CD4-positive, alpha-beta T cell treated with Interleukin-2 at 100 ng/mL for 4 hours (primary cell): ENCODE data around the gene SOS1.
"Not testable (repeated sequence)": the region's sequence is repeated elsewhere in the genome, so short reads cannot be mapped to it uniquely, and the experiment has no call there.

Experiments
- DNase-seq: peaks from one replicate; pipeline ENCODE4 v3.0.0-alpha.2; 2020; ENCODE audit warnings: low spot score

SOS1 gene

DNA sequence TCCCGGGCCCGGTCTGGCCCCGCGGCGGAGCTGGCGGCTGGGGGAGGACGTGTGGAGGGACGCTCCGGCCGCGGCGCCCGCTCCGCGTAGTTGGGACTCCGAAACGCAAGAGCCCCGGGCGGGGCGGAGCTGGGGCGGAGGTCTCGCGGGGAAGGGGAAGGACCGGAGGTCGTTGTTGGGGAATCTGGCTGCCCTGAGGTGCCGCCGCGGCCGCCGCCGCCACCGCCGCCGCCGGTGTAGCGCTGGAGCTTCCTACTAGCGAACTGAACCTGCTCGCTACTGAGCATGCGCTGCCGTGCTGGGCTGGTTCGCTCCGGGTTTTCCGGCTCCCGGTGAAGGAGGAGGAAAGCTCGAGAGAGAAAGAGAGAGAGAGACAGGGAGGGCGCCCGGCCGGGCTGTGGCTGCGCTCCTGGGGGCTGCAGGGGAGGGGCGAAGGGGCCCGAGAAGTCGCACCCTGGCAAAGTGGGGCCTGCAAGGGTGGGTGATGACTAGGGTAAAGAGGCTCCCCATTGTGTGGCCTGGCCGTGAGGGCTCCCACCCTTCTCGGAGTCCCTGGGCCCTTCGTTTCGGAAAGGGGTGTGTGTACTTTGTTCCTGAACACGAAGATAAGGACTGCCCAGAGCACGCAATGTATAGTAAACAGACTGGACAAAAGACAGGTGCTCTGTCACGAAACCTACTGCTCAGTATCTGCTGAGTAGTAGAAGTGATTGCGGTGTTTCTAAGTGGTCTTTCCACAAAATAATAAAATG lies at the start of gene SOS1:
Gene SOS1, minus strand, starts transcription at position 281 of the 752 bp plus-strand sequence. CDS start 629 bp downstream, outside the sequence.
- DNase-seq, result peak; percentile 94

DNA sequence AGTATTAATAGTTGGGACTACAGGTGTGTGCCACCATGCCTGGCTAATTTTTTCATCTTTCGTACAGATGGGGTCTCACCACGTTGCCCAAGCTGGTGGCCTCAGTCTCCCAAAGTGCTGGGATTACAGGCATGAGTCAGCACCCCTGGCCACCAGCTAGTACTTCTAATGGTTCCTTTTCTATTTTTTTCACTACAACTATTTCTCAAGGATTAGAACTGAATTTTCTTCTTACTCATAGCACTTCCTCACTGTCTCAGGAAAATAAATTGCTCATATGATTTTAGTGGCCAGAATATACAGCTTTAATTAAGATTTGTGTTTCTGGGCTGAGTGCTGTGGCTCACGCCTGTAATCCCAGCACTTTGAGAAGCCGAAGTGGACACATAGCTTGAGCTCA lies 43.2 kb upstream of the SOS1 start:
- no peak for DNase-seq

DNA sequence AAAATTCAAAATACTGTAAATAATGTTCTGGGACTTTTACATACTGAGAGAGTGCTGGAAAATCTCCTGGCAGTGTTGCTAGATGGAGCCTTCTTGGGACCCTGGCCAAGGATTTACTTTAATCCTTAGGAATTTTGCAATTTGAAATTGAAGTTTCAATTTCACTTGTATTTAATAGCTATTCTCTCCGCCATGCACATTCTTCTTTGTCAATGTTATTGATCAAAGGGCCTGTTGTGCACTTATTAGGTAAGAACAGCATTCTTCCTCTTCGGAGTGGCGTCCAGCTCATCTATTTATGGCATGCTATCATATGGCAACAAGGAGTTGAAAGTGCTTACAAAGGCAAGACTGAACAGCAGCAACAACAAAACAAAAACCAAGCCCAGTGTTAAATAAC lies 40.1 kb upstream of the SOS1 start:
- DNase-seq, result no peak

DNA sequence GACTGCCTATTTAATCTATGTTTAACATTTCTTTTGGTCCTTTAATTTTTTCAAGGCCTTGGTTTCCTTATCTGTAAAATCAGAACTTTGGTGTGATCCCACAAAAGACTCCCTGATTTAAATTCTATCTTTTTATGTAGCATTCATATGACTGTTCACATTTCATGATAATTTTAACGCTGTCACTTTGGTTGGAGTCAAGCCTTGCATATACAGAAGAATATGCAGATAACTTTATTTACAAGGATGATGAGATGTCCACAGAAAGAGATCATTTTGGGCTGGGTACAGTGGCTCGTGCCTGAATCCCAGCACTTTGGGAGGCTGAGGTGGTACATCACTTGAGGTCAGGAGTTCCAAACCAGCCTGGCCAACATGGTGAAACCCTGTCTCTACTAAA lies 38.4 kb upstream of the SOS1 start:
- DNase-seq, result no peak

DNA sequence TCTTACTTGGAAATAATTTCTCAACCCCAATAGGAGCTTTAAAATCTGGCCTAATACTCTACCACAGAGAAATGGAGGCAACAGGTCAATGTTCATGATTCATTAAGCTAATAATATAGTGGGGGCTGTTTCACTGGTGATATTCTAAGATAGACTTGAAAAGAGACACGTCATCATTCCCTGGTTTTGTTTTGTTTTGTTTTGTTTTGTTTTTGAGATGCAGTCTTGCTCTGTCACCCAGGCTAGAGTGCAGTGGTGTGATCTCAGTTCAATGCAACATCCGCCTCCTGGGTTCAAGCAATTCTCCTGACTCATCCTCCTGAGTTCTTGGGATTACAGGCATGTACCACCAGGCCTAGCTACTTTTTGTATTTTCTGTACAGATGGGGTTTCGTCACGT lies 37.5 kb upstream of the SOS1 start:
- no peak for DNase-seq

DNA sequence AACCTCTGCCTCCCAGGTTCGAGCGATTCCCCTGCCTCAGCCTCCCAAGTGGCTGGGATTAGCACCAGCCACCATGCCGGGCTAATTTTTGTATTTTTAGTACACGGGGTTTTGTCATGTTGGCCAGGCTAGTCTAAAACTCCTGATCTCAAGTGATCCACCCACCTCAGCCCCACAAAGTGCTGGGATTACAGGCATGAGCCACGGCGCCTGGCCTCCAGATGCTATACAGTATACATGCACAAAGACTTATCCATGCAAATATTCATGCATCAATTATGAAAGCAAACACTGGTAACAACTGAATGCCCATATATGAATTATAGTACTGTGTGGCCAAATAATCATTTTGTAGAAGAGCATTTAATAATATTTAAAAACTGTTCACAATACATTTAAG lies 36.0 kb upstream of the SOS1 start:
- no peak for DNase-seq

DNA sequence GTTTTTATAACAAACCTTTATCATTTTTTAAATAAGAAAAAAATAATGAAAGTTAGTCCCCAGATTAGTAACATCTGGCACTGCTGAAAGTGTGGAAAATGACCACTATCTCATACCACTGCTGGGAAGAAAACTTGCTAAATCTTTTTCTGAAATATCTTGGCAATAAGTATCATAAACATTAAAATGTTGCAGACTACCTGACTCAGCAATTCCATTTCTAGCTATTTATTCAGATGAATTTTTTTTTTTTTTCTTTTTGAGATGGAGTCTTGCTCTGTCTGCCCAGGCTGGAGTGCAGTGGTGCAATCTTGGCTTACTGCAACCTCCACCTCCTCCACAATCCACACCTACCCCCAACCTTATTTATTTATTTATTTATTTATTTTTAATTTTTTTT lies 35.3 kb upstream of the SOS1 start:
- DNase-seq, result no peak

DNA sequence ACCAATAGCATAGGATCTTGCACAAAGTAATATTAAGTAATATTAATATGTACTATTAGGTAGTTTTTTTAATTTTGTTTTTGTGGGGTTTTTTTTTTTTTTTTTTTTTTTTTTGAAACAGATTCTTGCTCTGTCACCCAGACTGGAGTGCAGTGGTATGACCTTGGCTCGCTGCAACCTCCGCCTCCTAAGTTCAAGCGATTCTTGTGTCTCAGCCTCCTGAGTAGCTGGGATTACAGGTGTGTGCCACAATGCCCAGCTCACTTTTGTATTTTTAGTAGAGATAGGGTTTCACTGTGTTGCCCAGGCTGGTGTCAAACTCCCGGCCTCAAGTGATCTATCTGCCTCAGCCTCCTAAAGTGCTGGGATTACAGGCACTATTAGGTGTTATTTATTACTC lies 34.7 kb upstream of the SOS1 start:
- DNase-seq, result not testable (repeated sequence)

DNA sequence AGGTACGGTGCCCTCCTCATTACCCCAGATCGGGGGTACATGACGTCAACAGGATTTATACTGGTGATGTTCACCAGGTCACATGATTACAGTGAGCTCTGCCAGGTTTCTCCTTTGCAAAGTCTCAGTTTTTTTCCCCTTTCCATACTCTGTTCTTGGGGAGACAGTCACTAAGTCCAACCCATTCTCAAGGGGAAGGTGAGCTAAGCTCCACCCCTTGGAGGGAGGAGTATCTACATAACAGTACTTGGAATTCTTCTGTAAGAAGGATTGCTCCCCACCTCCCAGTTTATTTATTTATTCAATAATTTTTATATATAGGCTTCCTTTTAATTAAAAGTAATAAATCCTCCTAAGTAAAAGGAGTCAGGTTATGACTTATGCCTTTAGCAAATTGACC lies 34.1 kb upstream of the SOS1 start:
- no peak for DNase-seq

DNA sequence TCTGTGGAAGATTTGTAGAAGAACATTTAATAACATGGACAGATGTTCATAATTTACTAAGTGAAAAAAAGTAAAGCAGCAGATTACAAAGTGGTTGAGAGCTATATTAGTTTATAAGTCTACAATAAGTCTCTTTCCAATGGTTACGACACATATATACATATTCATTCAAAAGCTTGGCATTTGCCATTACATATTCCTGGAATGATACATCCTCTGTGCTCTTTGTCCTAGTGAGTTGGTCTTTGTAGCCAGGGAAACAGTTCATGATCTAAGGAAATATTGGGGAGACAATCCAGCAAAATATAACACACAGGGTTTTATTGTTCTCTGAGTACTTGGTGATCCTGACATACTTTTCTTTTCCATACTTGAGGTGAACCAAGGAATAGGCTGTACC lies 32.5 kb upstream of the SOS1 start:
- DNase-seq, result no peak

DNA sequence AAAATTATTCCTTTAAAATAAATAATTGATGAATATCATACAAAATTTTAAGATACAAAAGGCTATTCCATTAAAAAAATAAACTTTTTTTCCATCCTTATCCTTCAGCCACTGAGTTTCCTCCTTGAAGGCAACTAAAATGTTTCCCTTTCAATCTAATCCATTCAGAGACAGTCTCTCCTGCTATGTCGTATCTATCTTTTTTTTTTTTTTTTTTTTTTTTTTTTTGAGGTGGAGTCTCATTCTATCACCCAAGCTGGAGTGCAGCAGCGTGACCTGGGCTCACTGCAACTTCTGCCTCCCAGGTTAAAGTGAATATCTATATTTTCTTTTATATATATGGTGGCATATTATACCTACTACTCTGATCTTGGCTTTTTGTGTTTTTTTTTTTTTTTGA lies 31.7 kb upstream of the SOS1 start:
- DNase-seq, result no peak

DNA sequence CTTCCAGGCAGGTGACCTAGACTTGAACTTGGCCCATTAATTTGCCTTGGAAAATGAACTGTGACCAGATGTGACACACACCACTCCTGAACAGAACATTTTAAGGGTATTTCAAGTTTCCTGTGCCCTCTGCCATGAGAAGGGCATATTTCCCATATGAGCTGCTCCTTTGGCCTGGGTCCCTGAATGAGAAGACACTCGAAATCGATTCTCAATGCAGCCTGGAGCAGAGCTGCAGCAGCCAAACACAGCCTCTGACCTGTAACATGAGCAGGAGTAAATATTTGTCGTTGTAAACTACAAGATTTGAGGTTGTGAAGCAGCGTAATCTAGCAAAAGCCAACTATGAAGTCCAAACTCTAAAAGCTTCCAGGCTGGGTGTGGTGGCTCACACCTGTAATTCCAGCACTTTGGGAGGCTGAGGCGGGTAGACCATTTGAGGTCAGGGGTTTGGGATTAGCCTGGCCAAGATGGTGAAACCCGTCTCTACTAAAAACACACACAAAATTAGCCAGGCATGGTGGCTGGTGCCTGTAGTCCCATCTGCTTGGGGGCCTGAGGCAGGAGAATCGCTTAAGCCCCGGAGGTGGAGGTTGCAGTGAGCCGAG lies 30.1 kb upstream of the SOS1 start:
- no peak for DNase-seq

DNA sequence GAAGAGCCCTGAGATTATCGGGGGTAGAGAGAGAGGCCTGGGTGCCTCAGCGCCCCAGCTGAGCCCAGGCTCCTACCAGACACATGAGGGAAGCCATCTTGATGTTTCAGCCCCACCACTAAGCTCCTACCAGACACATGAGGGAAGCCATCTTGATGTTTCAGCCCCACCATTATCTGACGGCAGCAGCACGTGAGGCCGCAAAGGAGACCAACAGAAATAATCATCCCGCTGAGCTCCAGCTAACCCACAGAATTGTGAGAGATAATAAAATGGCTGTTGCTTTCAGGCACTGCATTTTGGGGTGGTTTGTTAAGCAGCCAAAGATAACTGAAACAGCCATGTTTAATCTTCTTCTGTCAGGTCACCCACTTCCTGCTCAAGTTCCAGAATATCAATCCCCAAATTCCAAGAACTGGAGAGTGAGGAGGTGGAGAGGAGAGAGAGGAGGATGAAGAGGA lies 29.3 kb upstream of the SOS1 start:
- DNase-seq, result no peak

DNA sequence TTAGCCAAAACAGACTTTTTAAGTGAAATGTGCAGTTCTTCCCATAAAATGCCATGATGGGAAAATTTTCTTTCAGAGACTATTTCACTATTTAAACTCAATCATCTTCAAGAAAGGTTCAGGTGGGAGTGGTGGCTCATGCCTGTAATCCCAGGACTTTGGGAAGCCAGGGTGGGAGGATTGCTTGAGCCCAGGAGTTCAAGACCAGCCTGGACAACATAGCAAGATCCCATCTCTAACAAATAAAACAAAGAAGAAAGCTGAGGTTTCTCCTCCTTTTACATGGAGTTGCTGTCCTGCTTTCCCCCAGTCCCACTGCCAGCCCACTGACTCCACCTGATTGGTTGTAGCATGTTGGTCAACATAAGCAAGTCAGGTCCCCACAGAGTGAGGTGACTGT lies 25.8 kb upstream of the SOS1 start:
- no peak for DNase-seq

DNA sequence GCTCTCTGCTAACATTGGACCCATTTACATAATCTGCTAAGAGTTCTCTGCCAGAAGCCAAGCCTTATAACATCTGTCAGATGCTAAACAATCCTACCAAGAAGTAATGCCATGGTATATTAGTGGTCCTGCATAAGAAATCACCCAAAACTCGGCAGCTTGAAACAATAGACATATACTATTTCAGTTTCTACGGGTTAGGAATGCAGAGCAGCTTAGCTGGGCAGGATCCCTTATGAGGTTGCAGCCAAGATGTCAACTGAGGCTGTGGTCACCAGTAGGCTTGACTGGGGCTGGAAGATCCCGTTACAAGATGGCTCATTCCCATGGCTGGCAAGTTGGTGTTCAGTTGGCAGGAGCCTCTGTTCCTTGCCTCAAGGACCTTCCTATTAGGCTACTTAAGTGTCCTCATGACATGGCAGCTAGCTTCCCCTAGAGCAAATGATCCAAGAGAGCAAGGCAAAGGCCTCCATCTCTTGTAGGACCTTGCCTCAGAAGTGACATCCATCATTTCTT lies 25.1 kb upstream of the SOS1 start:
- DNase-seq, result no peak

DNA sequence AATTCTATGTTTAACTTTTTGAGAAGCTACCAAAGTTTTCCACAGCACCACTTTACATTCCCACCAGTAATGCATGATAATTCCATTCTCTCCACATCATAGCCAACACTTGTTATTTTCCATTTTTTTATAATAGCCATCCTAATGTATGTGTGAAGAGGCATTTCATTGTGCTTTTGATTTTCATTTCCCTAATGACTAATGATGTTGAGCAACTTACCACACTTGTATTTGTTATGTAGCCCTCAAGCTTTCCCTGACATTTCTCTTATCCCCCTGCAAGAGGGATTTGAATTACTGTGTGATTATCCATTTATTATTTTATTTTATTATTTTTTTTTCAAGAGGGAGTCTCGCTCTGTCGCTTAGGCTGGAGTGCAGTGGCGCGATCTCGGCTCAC lies 23.6 kb upstream of the SOS1 start:
- DNase-seq, result no peak

DNA sequence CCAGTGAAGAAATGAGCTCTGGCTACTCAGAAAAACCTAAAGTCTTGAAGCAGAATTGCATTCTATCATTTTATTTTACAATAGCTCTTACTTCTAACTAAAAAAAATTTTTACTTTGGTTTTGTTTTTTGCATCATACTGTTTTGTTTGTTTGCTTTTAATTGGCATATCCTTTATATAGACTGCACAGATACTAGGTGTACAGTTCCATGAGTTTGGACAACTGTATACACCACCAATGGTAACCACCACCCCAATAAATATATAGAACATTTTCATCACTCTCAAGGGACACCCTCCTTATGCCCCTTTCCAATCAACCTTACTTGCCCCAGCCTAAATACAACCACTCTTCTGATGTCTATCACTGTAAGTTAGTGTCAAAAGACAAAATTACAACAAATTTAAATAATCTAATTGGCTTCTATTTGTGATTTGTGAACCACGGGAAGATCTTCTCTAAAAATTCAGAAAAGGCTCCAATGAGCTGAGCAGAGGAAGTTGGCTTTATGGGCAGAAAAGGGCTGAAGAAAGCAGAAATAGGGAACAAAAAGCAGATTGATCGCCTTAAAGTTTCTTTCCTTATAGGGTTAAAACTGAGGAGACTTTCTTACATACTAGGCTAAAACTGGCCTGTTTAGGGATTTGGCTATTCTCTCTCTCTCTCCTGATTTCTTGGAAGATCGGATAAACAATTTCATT lies 22.2 kb upstream of the SOS1 start:
- DNase-seq, result no peak

DNA sequence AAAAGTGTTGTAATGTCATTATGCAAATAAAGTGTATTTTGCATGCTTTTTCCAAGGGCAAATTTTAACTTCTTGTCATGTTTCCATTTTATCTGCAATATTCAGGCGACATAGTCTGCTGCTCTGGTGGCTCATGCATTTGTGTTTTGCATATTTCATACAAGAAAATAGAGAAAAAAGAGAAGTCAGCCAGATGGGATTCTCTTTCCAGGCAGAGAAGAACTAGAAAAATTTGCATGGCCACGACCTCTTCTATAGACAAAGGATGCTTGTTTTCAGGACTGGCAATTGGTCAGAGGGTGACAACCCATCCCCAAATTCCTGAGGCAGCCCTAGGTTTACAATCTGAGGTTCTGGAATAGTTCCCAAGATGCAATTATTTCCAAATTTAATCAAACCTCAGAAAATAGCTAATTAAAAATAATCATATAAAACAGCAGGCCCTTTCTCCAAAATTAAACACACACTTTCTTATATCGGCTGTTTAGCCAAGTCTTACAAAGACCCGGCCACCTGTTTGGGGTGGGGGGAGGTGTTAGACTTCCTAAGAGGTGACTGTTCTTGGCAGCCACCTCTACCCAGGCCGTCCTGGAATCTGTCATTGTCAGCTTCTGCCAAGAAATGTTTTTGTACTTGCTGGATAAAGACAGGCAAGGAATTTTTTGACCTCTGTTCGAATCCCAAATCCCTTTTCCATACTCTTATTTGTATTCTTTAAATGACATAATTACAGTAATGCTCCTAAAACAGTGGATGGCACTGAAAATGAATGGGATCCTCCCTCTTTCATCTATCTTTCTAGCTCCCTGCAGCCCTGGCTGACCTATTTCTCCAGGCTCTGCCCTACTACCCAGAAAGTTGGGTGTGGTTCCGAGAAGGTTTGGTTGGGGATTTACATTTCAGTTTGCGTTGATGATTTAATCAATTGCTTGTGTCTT lies 20.8 kb upstream of the SOS1 start:
- peak; percentile 80 for DNase-seq

DNA sequence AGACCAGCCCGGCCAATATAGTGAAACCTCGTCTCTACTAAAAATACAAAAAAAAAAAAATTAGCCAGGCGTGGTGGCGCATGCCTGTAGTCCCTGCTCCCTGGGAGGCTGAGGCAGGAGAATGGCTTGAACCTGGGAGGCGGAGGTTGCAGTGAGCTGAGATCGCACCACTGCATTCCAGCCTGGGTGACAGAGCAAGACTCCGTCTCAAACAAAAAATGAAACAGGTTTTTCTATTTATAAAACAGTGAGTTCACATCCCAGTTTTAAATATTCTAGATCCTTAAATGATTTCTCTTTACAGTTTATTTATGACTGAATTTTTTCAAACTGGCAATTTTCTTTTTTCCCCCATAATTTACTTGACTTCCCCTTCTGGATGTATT lies 20.1 kb upstream of the SOS1 start:
- DNase-seq, result not testable (repeated sequence)

DNA sequence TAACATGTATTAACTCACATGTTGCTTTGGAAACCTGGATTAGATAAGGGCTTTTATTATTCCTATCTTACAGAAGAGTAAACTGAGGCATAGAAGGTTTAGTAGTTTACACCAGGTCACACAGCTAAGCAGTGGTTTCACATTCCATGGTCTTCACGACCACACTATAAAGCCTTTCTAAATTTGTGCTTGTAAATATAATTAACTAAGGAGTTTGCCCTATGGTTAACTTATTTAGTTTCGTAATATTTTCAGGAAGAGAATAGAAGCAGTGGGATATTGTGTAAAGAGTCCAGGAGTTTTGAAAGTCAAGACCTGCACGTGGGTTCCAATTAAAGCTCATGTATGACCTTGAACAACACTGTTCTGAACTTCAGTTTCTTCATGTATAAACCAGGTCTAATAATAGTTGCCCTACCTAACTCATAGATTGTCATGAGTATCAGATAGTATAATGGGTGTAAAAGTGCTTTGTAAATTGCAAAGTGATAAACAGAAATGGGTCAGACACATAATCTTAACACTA lies 19.5 kb upstream of the SOS1 start:
- no peak for DNase-seq

DNA sequence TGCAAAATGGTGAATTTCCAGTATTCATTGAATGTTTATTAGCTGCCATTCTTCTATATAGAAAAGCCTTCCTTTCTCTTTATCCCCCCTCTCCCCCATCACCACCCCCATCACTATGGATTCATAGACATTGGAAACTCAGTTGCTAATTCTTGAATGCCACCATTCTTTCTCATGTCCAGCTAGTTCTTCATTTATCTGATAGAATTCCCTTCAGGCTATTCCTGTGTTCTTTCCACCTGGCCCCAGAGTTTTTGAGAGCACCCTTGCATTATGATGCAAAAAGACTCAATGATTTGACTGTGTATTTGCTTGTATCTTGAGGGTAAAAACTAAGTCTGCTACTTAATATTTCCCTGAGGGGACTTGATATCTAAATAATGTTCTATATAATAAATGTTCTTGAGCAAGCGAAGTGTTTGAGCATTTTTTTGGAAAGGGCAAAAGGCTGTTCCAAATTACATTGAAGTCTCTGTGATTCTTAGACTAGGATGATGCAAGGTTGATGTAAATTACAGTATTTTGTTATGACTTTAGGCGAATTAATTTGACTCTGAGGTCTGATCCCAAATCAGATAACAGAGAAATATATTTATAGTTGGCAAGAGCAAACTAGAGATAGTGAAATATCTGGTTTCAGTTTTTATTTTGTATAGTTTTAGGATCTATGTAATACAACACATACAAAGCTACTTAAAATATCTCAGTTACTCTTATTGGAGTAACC lies 18.8 kb upstream of the SOS1 start:
- DNase-seq, result no peak
